ENCODE data around the gene FRMD4A.
"Not testable (repeated sequence)": the region's sequence is repeated elsewhere in the genome, so short reads cannot be mapped to it uniquely, and the experiment has no call there.

The FRMD4A gene

DNA sequence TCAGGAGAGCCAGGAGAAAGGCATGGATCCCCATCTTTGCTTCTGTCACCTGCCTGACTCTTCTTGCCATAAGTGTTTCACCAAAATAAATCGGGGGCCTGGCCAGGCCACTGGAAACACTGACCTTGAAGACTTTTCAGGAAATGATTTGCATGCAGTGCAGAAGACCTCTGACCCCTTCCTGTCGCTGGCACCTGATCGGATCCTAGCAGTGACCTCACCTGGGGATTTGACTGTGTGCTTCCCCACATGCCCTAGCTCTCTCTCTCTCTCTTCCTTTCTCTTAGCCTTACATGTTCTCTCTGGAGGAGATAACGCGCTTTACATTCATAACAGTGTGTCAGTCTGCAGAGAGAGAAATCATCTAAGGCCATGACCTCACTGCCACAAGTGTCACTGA, 500.9 kb downstream of the FRMD4A start:
- DNase-seq = no peak

- not testable (repeated sequence) for DNase-seq
Observed at GRCh38 chr10:13828284-13828683, 502.4 kb downstream of the FRMD4A start.

- DNase-seq = no peak
Observed at GRCh38 chr10:13827076-13827797, 503.5 kb downstream of the FRMD4A start.

GRCh38 chr10:13823709-13824405, 506.9 kb downstream of the FRMD4A start:
- DNase-seq = no peak

DNA sequence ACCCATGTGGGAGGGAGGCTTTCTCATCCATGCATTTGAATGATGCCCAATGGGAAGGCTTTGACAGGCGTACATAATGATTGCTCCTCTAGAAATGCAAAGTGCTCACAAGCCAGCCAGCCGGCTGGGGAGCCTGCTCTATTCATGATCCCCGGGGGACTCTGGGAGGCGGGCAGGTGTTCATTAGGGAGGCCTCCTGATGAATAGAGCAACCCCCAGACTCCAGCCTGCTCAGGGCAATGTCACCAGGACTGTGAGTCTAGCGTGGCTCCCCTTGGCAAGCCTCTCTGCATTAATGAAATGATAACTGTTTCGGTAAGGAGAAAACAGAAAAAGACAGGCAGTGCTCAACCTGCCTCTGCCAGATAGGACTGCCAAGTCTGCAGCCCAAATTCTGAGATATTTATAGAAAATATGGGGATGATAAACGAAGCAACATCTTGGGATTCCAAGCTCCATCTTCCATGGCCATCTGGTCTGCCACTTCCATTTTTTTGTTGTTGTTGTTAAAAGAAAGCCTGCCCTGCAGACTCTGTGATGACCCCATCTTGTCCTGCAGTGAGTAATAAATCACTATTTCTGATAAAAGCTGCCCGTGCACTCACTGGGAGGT, 507.5 kb downstream of the FRMD4A start:
- DNase-seq = no peak

DNA sequence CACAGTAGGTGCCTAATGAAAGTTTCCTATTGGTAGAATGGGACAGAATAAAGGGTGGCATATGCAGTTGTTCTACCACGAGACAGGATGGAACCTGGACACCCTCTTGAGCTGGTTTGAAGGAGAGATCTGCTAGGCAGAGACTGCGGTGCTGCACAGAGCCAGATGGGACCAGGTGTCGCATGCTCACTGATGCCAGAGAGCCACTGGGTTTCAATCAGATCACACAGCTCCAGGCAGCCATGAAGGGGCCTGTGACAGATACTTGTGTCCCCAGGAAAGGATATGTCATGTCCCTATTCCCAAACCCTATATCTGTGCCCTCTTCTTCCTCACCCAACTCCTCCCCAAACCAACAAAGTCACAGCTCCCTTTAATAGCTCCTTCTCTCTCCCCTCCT, 508.2 kb downstream of the FRMD4A start:
- DNase-seq = no peak

DNA sequence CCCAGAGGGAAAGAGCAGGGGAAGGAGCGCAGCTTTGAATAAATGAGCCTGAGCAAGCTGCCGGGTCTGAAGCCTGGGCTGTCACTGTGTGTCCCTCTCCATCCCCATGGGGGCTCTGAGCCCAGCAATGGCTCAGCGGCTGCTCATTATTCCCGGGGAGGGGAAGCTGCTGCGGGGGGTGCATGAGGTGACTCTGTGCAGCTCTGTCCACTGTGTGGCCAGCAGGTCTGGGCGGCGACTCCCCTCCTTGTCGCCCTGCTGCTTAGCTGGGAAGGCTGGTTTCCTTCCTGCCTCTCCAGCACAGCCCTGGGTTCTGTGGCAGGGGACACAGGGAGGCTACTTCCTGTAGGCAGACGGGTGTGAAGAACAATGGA, 509.8 kb downstream of the FRMD4A start:
- no peak for DNase-seq

DNA sequence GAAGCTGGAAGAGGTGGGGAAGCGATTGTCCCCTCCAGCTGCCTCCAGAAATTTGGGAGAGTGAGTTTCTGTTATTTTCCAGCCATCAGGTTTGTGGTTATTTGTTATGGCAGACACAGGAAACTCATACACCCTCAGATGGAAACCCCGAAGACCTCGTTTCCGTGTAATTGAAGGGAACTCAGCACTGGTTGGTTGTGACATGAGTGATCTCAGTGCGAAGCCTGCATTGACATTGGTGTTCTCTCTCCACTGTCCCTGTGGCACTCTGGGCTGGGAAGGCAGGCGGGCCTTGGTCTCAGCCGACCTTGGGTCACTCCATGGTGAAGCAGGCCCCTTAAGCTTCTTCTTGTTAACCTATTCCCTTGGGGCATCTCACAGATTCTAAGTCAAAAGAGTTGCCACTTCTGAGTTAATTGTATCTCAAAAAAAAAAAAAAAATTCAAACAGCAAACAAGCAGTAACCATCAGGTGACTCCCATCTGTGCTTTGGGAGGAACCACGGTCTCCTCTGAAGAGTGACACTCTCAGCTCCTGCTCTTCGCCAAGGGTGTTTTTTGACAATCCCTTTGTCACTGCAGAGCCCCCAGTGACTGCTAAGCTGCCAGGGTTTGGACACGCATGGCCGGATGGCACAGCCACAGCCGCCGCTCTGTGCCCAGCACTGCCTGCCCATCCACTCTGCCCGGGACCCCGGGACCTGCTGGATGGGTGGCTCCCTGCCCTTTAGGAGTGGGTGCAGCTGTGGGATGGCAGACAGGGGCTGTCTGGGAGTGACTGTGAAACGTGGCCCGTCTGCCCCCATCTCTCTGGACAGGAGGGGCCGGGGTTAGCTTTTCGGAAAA, 510.4 kb downstream of the FRMD4A start:
- DNase-seq = peak; percentile 7

DNA sequence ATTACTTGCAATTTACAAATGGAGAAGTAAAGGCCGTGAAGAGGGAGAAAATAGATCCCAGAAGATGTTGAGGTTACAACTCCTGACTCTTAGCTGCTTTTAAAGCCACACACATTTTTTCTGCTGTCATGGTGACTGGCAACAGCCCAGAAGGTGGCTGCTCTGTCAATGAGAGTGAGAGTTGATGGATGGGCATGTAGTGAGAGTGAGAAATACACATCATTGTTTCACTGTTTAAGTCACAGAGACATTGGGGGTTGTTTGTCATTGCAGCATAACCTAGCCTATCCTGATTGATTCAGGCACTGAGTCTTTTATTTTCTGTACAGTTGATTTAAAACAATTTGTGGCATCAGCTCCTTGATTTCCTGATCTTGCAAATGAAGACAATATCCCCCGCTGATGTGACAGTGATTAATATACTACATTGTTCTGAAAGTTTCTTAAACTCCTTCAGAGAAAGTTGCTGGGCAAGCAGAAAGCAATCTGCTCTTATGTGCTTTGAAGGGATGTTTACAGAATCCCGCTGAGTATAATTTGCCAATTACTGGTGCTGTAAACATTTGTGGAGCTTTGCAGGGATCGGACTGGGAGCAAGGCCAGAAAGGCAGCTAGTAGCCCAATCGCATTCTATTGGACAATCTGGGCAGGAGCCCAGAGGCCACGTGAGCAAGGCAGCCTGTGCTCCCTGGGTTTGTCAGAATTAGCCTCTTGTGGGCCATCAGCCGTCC, 514.4 kb downstream of the FRMD4A start:
- DNase-seq = no peak

DNA sequence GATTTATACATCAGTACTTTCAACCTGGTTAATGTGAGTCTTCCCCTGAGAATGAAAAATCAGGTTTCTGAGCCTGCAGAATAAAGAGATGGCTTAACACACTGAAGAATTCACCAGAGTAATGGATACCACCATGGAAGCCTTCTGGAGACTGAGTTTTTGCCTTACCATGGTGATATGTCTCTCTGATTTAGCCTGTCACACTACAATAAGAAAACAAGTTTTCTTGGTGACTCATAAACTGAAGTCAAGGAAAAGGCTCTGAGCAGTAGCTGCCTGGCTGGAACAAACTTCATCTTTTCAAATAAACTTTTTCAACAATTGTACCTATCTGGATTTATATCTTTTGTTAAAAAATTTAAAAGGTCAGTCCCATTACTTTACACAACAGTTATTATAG, 515.0 kb downstream of the FRMD4A start:
- no peak for DNase-seq

GRCh38 chr10:13813550-13813949, 517.2 kb downstream of the FRMD4A start:
- no peak for DNase-seq

DNA sequence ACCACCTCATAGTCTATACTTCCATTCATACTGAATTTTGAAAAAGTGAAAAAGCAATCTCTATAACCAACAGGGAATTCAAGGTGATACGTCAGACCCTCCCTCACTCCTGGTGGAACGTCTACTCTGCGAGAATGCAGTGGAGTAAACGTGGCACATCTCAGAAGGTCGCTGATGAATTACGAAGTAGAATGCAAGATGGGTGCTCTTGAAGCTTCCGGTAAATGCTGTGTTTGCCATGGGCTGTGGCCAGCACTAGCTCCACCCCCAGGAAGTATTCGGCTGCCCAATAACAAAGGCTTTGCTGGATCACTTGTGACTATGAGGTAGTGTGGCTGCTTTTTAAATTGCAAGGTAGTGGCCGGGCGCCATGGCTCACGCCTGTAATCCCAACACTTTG, 517.9 kb downstream of the FRMD4A start:
- DNase-seq = no peak

GRCh38 chr10:13810568-13810967, 520.2 kb downstream of the FRMD4A start:
- no peak for DNase-seq

DNA sequence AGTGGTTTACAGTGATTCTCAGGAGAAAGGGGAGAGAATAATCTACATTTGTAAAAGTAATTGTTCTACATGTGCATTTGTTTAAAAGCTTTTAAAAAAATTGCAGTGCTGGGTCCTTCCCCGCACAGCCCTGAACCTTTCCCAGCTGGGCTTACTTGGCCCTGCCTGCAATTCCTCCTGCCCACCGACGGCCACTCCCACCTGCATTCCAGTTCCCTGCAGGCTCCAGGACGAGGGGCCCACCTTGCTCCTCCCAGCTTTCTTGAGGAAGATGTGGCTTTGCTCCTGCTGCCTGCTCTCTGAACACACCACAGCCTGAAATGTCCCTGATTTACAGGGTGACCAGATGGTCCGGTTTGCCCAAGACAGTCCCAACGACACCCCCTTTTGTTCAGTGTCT, 521.3 kb downstream of the FRMD4A start:
- DNase-seq = no peak

- DNase-seq = no peak
Observed at GRCh38 chr10:13808556-13809391, 522.0 kb downstream of the FRMD4A start.

GRCh38 chr10:13806419-13806818, 524.3 kb downstream of the FRMD4A start:
- DNase-seq = no peak

DNA sequence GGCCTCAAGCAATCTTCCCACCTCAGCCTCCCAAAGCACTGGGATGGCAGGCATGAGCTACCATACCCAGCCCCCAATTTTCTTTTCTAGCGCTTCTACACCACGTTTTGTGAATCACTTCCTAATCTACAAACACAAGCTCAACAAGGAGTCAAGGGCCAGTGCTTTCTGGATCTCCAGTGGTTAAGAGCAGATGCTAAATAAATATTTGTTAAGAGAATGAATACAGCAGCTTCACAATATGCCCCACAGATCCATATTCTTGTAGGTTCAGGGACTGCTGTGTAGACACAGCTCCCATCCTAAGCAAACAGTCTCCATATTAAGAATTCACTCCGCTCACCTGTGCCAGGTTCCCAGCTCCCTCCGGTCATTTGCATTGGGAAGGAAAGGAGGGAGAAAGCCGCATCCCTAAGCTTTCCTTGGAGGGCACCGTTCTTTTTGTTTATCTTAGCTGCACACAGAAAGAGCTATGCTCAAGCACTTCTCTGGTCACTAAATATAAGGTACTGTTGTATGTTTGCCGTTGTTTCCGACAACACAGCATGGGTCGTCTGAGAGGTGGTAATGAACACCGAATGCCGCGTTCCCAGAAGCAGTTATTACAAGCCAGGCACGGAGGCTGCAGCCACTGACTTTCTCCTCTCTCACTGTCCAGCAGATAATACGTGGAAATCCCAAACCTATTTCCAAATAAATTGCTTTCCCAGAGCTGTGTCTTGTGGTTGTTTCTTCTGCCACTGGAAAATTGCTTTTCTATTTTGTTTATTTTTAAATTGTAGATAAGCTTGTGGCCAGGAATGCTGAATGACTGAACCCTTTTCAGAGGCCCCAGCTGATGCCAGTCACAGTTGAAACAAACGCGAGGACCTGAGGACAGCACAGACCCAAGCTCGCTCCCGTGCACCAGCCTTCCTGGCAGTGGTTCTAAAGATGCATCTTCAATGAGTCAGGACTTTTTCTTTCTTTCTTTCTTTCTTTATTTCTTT, 526.9 kb downstream of the FRMD4A start:
- no peak for DNase-seq

GRCh38 chr10:13801907-13802288, 528.8 kb downstream of the FRMD4A start:
- DNase-seq = no peak

DNA sequence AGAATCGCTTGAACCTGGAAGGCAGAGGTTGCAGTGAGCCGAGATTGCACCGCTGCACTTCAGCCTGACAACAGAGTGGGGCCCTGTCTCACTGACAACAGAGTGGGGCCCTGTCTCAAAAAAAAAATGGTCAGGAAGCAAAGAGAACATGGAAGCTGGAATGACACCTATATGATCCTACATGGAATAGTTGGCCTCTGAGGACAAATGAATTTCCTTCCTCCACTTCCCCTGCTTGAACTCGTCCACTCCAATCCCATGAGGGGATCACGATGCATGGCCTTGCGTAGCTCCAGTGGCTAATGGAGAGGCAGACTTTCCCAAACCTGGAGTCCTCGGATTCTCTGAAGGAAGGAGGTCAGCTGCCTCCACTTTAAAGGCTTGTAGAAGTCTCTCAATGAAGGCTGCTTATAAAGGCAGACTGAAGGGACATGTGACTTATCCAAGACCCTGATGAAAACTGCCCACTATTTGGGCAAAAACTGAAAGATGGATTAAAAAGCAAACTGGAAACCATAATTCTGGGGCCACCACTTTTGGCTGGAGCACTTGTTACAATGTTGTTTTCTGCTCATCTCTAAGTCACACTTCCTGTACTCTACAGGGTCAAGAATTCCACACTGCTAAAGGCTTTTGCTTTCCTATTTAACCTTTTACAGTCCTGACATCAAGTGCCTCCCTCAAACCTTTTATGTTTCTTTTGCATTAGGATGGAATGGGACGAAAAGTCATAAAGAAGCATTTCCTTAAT, 529.4 kb downstream of the FRMD4A start:
- DNase-seq = no peak

DNA sequence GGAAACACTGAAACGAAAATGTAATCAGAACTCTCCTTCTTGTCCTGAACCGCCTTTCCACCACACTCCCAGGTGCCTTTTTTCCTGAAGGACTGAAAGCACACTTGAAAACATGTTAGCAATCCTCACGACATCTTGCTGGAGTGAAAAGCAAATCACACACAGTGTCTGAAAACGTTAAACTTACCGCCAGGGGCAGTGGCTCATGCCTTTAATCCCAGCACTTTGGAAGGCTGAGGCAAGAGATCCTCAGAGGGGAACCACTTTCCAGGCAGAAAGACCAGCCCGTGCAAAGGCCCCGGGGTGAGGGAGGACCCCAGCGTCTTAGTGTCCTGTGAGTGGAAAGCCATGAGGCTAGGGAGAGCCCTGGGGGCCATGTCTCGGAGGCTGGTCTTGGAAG, 533.6 kb downstream of the FRMD4A start:
- no peak for DNase-seq

Measured in activated CD4-positive, alpha-beta T cell treated with anti-CD3 and anti-CD28 coated beads for 48 hours (primary cell).